Esophagus muscularis mucosa (tissue), 4 donors: Measurements from ENCODE around the gene MSI2.

ENCODE experiments used
- EP300 ChIP-seq: sonication (generic); formaldehyde crosslinking; IDR thresholded peaks from one replicate; pipeline ENCODE4 v1.6.1; 2017; ENCODE audit warnings: antibody characterized with exemption
- POLR2A ChIP-seq: fragments of 450-650 bp; IDR thresholded peaks from one replicate; pipeline ENCODE4 v1.6.1; 2017; ENCODE audit warnings: antibody characterized with exemption, moderate library complexity, mild to moderate bottlenecking, low read depth
- POLR2AphosphoS5 ChIP-seq, 2 donors: sonication (generic); formaldehyde crosslinking; IDR thresholded peaks; one replicate each; pipeline ENCODE4 v1.6.1; 2017; ENCODE audit warnings: antibody characterized with exemption in 2 of 2
- TF ChIP-seq, protein P1 (sequence below), 3 experiments: fragments of 200-600 bp in 2 of 3; fragments of 450-650 bp in 1 of 3; sonication (generic) in 2 of 3; IDR thresholded peaks; one replicate each; pipeline ENCODE4 v1.5.1; 2017 to 2019; ENCODE audit warnings: antibody characterized with exemption in 3 of 3, mild to moderate bottlenecking in 2 of 3, moderate library complexity in 1 of 3

DNA sequence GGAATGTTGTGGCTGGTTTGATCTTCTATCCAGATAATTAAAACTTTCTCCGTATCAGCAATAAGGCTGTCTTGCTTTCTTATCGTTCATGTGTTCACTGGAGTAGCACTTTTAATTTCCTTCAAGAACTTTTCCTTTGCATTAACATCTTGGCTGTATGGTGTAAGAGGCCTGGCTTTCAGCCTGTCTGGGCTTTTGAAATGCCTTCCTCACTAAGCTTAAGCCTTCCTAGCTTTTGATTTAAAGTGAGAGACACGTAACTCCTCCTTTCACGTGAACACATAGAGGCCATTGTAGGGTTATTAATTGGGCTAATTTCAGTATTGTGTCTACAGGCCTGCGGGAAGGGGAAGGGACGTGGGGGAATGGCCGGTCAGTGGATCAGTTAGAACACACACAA, 42.9 kb downstream of the MSI2 start:
- TF ChIP-seq, protein P1, sequence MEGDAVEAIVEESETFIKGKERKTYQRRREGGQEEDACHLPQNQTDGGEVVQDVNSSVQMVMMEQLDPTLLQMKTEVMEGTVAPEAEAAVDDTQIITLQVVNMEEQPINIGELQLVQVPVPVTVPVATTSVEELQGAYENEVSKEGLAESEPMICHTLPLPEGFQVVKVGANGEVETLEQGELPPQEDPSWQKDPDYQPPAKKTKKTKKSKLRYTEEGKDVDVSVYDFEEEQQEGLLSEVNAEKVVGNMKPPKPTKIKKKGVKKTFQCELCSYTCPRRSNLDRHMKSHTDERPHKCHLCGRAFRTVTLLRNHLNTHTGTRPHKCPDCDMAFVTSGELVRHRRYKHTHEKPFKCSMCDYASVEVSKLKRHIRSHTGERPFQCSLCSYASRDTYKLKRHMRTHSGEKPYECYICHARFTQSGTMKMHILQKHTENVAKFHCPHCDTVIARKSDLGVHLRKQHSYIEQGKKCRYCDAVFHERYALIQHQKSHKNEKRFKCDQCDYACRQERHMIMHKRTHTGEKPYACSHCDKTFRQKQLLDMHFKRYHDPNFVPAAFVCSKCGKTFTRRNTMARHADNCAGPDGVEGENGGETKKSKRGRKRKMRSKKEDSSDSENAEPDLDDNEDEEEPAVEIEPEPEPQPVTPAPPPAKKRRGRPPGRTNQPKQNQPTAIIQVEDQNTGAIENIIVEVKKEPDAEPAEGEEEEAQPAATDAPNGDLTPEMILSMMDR (IDR thresholded peaks at IDR 0.05) = no peak
- no peak for TF ChIP-seq EP300
- no peak for TF ChIP-seq POLR2A
- TF ChIP-seq POLR2AphosphoS5 (IDR thresholded peaks at IDR 0.05) = no peak
